CD4-positive, alpha-beta T cell treated with Interleukin-15 for 4 hours (primary cell): ENCODE results near the gene RMND5A.
A peak's percentile ranks its signal among the peaks of the same experiment; 100 is the strongest.
"Not testable (repeated sequence)": the region's sequence is repeated elsewhere in the genome, so short reads cannot be mapped to it uniquely, and the experiment has no call there.

ENCODE experiments used
- DNase-seq: peaks from one replicate; pipeline ENCODE4 v3.0.0-alpha.2; 2020; ENCODE audit warnings: low spot score

The RMND5A gene, protein sequence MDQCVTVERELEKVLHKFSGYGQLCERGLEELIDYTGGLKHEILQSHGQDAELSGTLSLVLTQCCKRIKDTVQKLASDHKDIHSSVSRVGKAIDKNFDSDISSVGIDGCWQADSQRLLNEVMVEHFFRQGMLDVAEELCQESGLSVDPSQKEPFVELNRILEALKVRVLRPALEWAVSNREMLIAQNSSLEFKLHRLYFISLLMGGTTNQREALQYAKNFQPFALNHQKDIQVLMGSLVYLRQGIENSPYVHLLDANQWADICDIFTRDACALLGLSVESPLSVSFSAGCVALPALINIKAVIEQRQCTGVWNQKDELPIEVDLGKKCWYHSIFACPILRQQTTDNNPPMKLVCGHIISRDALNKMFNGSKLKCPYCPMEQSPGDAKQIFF

DNA sequence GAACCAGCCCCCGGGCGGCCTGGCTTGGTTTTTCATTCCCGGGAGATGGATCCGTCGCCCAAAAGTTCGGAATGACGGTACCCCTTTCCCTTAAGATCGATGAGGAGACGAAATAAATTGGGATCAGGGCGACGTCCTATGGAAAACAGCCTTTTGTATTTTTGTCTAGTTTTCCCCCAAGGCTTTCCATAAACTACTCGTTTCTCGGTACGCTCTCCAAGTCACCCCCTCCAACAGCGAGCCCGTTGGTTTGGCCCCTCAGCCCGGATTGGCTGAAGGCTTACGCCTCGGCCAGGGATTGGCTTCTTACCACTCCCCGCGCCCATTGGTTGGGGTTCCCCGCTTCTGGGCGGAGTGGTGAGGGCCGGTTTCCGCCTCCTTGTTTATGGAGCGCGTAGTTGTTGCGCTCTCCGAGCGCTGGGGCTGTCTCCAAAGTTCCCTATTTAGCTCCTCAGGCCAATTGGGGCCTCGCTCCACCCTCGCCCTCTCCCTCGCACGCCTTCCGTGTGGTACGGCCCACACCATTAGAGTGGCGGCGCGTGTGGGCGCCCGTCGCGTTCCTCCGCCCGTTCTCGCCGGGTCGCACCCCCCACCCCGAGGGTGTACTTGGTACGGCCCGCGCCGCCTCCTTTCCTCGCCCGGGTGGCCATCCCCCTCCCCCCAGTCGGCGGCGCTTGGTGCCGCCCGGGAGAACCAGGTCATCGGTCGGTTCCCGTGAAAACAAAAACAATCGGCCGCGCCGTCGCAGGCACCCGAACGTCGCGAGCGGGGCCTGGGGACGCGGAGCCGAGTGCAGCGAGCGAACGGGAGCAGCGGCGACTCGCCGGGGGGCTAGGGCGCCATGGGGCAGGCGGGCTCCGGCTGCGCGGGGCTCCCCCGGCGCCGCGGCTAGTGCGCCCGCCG lies at the start of gene RMND5A:
Gene RMND5A (plus strand): TSS at position 655 of the 903 bp plus-strand sequence. CDS start 377 bp downstream, outside the sequence.
- DNase-seq = peak; percentile 94

- no peak for DNase-seq
Observed at GRCh38 chr2:86671337-86671981, 48.6 kb upstream of the RMND5A start.

- DNase-seq = no peak
Observed at GRCh38 chr2:86672027-86672545, 48.0 kb upstream of the RMND5A start.

DNA sequence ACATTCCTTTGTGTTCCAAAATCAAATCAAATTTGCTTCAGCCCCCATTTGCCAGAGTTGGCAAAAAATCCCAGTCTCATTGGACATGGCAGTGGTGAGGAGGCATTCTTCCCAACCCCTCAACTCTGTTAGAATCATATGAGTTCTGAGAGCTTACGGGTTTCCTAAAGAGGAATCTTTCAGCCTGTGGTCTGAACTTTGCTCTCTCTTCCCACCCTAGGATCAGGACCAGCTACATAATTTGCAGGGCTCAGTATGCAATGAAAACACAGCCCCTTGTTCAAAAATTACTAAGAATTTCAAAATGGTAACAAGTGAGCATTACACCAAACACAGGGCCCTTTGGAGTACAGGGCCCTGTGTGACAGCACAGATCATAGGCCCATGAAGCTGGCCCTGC lies 47.1 kb upstream of the RMND5A start:
- DNase-seq = no peak

DNA sequence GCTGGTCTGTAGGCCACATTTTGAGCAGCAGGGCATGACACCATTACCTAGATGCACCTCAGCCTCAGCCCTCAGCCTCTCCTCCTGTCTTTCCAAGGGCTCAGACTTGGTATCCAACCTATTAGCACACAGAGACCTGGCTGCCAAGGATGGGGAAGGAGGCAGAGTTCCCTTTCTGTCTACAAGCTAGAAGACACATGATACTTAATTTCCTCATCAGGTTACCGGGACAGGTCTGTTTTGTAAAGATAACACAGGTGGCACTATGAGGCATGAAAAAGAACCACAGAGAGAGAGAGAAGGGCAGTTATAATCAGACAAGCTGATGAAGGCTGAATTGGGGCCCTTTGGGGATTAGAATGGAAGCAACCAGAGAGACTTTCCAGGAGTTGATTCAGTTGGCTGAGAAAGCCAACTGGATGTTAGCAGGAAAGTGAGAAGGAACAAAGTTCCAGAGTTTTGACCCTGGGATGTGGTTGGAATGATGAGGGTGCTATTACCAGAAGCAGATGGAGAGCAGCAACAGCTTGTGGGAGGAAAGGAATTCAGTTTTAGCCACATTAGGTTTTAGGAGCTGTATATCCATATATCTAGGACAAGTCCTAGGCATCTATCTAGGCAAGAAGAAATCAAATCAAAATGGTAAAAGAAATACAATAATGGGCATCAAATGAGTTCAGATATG lies 46.0 kb upstream of the RMND5A start:
- no peak for DNase-seq

GRCh38 chr2:86675104-86675503 lies 45.0 kb upstream of the RMND5A start:
- DNase-seq = no peak

GRCh38 chr2:86675511-86676015 lies 44.5 kb upstream of the RMND5A start:
- DNase-seq = peak; percentile 11

DNA sequence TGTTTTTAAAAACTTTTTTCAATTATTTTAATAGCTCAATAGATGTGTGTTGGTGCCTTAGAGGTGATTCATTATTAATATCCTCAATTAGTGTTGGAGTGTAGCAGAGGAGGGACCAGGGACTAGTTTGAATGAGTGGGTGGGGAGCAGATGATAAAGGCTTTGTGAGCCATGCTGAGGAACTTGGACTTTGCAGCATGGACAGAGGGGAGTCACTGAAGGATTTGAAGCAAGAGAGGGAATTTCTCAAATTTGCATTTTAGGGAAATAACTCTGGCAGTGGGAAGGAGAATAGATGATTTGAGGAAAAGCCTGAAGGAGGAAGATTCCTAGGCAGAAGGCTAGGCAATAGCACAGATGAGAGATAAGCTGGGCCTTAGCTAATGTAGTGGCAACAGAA lies 42.3 kb upstream of the RMND5A start:
- no peak for DNase-seq

GRCh38 chr2:86679036-86679435 lies 41.1 kb upstream of the RMND5A start:
- no peak for DNase-seq

GRCh38 chr2:86685351-86685750 lies 34.7 kb upstream of the RMND5A start:
- DNase-seq = no peak

DNA sequence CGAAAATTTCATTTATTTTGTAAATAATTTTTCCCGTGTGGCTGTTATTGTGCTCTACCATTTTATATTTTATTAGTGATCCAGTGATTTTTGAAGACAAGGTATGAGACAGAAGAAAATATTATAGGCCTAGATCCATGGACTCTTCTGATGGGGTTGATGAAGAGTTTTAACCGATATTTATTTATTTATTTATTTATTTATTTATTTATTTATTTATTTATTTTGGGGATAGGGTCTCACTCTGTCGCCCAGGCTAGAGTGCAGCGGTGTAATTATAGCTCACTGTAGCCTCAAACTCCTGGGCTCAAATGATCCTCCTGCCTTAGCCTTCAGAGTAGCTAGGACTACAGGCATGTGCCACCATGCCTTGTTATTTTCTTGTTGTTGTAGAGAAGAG lies 33.6 kb upstream of the RMND5A start:
- no peak for DNase-seq

- DNase-seq = no peak
Observed at GRCh38 chr2:86686905-86687304, 33.2 kb upstream of the RMND5A start.

DNA sequence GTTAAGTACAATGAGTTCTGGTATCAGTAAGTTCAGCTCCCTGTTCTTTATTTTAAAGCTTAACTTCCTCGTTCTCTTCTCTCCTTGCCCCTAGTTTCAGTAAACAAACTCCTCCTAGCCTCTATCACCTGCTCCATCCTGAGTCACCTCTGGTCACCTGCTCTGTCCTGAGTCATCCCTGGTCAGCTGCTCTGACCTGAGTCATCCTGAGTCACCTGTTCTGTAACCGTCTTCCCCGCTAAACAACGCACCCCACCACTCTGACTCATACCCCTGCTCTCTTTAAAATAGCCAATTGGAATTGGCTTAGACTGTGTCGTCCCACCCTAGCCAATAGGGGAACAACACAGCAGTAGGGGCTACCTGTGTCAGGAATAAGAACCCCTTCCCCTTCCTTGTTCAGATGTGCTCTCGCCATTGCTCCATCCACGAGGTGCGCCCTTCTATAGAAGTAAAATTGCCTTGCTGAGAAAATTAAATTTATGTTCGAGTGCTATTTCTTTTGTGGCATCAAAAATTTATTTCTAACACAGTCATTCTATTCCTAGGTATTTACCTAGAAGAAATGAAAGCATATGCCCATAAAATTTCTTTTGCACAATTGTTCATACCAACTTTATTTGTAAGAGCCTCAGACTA lies 24.9 kb upstream of the RMND5A start:
- DNase-seq = no peak

DNA sequence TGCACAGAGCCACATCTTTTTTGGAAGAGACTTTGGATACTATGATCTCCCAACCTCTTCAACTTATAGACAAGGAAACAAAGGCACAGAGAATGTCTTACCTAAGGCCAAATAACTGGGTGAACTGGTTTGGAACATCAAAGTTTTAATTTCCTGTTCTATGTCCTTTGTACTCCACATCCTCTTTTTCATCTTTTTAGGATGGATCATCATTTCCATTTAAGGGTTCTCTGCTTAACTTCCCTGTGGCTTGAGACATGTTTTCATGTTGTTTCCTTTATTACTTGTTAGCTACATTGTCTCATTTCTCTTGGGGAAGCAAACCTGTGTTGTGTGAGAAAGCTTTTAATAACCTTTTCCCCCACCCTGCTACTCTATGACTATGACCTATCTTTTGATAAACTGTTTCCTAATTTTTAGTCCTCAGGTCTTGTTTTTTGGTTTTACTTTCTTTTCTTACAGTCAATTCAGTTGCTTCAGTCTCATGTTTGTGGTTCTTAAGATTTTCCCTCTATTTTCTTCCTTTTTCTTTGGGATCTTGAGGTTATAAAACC lies 22.5 kb upstream of the RMND5A start:
- no peak for DNase-seq

DNA sequence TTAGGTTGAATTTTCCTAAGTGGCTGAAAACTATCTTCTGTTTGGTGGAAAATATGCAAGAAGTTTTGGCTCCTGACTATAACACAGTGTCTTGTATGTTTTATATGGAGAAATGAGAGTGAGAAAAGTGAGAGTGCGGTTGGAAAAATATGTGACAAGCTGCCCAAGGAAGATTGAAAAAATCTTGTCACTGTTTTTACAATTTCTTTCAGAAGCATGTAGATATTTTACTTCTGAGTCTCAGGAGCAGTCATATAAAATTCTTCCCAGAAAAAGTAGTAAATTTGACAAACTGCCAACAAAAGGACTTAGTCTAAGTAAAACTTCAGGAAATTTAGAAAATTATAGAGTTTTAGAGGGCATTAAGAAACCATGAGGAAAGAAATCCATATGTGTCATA lies 19.4 kb upstream of the RMND5A start:
- DNase-seq = no peak

- DNase-seq = no peak
Observed at GRCh38 chr2:86703704-86704361, 16.3 kb upstream of the RMND5A start.

GRCh38 chr2:86704459-86704971 lies 15.6 kb upstream of the RMND5A start:
- DNase-seq = no peak

- DNase-seq = no peak
Observed at GRCh38 chr2:86706220-86706619, 13.9 kb upstream of the RMND5A start.

DNA sequence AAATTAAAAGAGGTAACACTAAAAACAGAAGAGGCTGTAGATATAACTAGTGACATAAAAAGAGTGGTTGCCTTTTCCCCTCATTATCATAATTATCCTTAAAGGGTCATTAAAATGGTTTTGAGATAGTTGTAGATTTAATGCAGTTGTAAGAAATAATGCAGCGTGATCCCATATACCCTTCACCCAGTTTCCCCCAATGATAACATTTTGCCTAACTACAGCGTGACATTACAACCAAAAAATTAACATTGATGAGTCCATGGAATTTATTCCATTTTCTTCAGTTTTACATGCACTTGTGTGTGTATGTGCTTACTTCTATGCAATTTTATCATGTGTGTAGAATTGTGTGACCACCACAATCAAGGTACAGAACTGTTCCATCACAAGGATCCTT lies 13.2 kb upstream of the RMND5A start:
- DNase-seq = no peak

- not testable (repeated sequence) for DNase-seq
Observed at GRCh38 chr2:86708126-86708525, 12.0 kb upstream of the RMND5A start.
